ENCODE measurements around the gene FBXL17.

Gene FBXL17

DNA sequence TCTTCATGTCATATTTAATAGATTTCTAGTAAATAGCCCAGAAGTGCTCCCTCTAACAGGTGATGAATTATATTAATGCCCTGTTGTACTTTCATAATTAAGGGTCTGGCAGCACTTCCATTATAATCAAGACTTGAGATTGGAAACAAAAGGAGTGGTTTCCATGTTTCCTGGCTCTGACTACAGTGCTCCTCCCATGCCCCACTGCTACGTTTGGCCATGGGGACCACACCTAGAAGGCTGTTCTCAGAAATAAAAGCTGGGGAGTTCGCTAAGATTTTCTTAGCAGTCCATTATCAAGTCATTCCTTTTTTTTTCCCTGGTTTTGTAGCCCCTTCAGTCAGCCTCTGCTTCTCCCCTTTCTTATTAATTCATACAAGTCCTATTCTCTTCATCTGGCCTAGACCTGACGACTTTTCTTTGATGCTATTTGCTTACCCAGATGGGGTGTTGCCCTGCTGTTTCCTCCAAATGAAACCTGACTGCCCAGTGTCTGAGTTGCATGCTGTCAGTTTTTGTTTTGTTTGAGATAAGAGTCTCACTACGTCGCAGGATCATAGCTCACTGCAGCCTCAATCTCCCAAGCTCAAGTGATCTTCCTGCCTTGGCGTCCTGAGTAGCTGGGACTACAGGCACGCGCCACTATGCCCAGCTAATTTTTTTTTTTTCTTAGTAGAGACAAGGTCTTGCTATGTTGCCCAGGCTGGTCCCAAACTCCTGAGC lies 399.0 kb downstream of the FBXL17 start:
- no peak overlapping the region for H3K27ac Mint-ChIP-seq
- H3K4me1 Mint-ChIP-seq (ENCODE audit: low read depth) = peaks cover 25% of the 10 kb centered on the region

DNA sequence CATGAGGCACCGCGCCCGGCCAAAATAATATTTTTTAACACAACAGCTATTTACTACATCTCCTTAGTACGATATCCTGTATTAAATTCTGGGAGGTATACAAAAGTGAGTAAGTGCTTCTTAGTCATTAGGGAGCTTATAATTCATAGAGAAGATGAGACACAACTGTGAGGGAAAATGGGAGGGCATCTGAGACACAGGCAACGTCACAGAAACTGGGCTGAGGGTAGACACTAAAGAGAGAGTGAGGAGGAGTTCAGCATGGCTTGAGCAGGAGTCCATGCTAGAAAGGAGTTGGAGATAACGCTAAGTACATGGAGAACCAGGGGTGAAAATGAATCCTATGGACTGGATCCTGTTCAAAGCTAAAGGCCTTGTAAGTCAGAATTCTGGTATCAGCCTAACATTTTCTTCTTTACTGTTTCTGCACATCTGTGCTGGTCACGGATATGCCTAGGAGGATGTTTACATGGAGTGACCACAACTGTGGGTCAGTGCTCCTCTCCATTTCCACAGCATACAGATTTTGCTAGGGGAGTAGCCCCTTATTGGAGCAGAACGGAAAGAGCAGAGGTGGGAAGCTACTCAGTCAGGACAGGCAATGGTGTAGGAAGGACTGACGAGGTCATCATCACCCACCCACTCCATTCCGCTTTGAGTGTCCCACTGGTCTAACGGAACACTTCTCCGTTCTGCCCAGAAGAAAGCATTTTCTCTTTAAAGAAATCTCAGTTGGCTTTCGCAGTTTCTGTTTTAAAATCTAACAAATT lies 400.8 kb downstream of the FBXL17 start:
- no peaks in the 10 kb centered on the region for H3K36me3 Mint-ChIP-seq (ENCODE audit: low read depth)
- no peak overlapping the region for H3K4me3 Mint-ChIP-seq
- peak overlapping the region; percentile 46 for H3K27ac Mint-ChIP-seq
- no peaks in the 10 kb centered on the region for H3K9me3 Mint-ChIP-seq
- H3K27me3 Mint-ChIP-seq = no peaks in the 10 kb centered on the region
- peaks cover 30% of the 10 kb centered on the region for H3K4me1 Mint-ChIP-seq (ENCODE audit: low read depth)

More for the DNA sequence above, 399.0 kb downstream of the FBXL17 start:
- Mint-ChIP-seq H3K4me3 (no peak overlapping the region), H3K9me3 (no peaks in the 10 kb centered on the region), H3K36me3 (ENCODE audit: low read depth) (no peaks in the 10 kb centered on the region), H3K27me3 (no peaks in the 10 kb centered on the region)

DNA sequence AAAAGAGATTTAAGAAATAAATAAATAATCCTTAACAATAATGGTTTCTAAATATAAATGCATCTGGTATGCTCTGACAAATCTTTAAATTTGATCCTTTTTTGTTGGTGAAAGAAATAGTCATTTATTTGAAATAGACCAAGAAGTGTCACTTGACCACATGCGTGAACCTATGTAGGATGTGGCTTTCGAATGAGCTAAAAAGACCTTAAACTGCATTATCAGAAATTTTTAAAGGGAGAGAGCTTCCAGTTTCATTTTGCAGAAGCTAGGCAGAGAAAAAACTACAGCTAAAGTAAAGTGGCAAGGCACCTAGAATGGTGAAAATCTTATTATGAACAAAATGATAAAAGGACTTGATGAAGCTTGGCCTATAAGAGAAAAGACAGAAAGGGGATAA lies 402.0 kb downstream of the FBXL17 start:
- Mint-ChIP-seq H3K36me3 (ENCODE audit: low read depth) (no peaks in the 10 kb centered on the region), H3K4me1 (ENCODE audit: low read depth) (peaks cover 26% of the 10 kb centered on the region), H3K9me3 (no peaks in the 10 kb centered on the region), H3K27ac (peak overlapping the region; percentile 24), H3K27me3 (no peaks in the 10 kb centered on the region), H3K4me3 (no peak overlapping the region)

DNA sequence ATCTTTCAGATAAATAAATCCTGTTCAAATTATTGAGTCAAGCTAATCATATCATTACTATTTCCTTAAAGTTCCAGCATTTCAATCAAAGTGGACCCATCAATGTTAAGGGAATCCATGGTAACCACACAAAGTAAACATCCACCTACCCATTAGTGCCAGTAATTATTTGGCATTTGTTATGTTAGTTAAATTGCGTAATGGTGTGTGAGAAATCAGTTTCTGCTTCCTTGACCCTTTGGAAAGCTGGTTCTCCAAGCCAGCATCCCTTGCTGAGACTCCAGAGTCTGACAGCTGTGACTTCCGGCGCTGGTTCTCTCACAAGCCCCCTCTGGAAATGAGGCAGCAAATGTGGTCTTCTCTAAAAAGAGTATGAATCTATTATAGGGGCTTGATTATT lies 402.6 kb downstream of the FBXL17 start:
- Mint-ChIP-seq H3K4me1 (ENCODE audit: low read depth) (peaks cover 26% of the 10 kb centered on the region), H3K9me3 (no peaks in the 10 kb centered on the region), H3K27ac (no peak overlapping the region), H3K36me3 (ENCODE audit: low read depth) (no peaks in the 10 kb centered on the region), H3K4me3 (no peak overlapping the region), H3K27me3 (no peaks in the 10 kb centered on the region)

DNA sequence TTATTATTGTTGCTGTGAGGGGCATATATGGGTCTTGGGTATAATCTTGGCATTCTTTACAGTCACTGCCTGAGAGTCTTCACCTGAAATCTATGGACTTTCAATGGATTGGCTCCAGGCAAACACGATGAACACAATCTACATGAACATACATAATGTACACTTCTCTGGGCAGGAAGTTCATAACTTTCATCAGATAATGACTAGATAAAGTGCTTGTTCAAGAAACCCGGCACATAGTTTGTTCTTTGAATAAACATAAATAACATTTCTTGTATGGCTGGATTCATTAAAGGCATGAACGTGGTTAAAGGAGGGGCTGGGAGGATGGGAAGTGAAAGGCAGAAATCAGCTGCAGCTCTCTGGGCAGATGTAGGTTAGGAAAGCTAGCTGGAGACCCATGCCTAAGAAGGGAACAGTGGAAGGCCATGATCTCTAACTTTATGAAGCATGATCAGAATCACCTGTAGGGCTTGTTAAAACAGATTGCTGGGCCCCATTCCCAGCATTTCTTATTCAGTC lies 404.3 kb downstream of the FBXL17 start:
- no peak overlapping the region for H3K4me3 Mint-ChIP-seq
- H3K9me3 Mint-ChIP-seq = no peaks in the 10 kb centered on the region
- H3K36me3 Mint-ChIP-seq (ENCODE audit: low read depth) = no peaks in the 10 kb centered on the region
- H3K27me3 Mint-ChIP-seq = no peaks in the 10 kb centered on the region
- H3K4me1 Mint-ChIP-seq (ENCODE audit: low read depth) = peaks cover 26% of the 10 kb centered on the region
- no peak overlapping the region for H3K27ac Mint-ChIP-seq

DNA sequence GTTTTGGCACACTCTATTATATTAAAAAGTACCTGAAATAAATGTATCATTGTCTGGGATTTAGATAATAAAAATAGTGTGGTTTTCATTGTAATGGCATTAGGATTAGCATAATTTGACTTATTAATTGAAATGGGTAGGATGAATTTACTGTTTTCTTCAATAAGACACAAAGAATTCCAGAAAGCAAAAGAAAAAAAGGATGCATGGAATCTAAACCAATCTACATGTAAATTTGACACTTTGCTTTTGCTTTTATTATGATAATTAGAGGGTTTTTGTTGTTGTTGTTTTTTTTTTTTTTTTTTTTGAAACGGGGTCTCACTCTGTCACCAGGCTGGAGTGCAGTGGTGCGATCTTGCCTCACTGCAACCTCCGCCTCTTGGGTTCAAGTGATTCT lies 406.3 kb downstream of the FBXL17 start:
- Mint-ChIP-seq H3K9me3 (no peaks in the 10 kb centered on the region), H3K4me1 (ENCODE audit: low read depth) (peaks cover 14% of the 10 kb centered on the region), H3K27ac (no peak overlapping the region), H3K4me3 (no peak overlapping the region), H3K27me3 (no peaks in the 10 kb centered on the region), H3K36me3 (ENCODE audit: low read depth) (peaks cover 8% of the 10 kb centered on the region)

DNA sequence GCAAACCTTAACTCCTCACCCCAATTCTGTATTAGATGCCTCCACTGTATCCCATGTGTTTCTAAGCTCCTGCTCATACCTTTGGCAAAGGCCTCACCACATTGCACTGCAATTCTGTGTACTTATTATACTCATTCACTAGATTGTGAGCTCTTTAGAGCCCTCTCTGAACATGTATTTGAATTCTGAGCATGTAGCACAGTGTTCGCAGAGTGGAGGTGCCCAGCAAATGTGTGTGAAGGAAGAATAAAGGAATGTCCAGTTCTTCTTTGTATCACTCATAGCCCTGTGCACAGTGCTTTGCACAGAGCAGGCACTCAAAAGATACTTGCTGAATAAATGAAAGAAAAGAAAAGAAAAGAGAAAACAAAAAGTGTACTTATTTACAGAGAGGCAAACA lies 410.1 kb downstream of the FBXL17 start:
- no peaks in the 10 kb centered on the region for H3K9me3 Mint-ChIP-seq
- no peaks in the 10 kb centered on the region for H3K4me1 Mint-ChIP-seq (ENCODE audit: low read depth)
- no peak overlapping the region for H3K27ac Mint-ChIP-seq
- no peaks in the 10 kb centered on the region for H3K27me3 Mint-ChIP-seq
- H3K36me3 Mint-ChIP-seq (ENCODE audit: low read depth) = peaks cover 8% of the 10 kb centered on the region
- no peak overlapping the region for H3K4me3 Mint-ChIP-seq

DNA sequence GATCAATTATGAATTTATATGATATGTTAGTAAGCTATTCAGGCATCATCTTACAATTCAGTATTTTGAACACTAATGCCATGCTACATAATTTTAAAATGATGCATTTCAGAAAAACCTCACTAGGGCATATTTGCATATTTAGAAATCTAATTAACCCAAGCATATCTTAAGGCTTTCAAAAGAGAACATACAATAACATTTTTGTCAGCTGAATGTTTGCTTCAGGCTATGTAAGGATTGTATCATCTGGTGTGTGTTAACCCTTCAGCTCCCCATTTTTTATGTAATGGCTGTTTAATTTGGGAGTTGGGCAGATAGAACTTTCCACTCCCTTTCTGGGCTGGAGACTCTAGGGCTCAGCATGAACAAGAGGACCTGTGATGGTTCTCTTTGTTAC lies 412.1 kb downstream of the FBXL17 start:
- Mint-ChIP-seq H3K36me3 (ENCODE audit: low read depth) (peaks cover 8% of the 10 kb centered on the region), H3K27ac (no peak overlapping the region), H3K9me3 (no peaks in the 10 kb centered on the region), H3K4me3 (no peak overlapping the region), H3K4me1 (ENCODE audit: low read depth) (no peaks in the 10 kb centered on the region), H3K27me3 (no peaks in the 10 kb centered on the region)

DNA sequence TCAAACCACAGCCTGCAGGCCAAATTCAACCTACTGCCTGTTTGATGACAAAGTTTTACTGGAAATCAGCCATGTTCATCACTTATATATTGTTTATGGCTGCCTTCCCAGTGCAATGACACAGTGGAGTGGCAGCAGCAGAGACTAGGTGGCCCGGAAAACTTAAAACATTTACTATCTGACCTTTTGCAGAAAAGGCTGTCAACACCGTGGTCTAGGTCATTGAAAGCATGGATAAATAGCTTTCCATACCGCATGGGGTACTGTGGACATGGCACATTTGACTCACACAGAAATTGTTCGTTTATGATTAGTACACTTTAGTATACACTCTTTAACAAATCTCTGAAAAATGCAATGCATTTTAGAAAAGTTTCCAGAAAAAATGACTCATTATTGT lies 412.9 kb downstream of the FBXL17 start:
- Mint-ChIP-seq H3K4me3 (no peak overlapping the region), H3K36me3 (ENCODE audit: low read depth) (peaks cover 8% of the 10 kb centered on the region), H3K27ac (no peak overlapping the region), H3K4me1 (ENCODE audit: low read depth) (no peaks in the 10 kb centered on the region), H3K27me3 (no peaks in the 10 kb centered on the region), H3K9me3 (no peaks in the 10 kb centered on the region)

DNA sequence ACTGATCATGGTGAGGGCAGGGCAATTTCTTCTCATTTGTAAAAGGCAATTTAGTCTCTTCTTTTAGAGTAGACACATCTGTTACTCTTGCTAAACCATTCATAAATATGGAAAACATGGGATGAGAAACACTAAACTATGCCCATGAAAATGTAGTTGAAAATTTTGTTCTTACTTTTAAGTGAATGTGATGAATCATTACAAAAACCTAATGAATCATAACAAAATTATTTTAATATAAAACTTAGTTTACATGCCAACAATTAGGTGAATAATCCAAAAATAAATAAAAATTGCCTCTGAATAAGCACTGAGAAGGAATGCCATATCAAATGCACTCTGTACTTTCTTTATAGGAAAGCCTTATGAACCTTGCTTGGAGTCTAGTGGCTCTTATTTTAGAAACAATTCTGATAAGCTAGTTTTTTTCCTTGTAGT lies 413.5 kb downstream of the FBXL17 start:
- no peak overlapping the region for H3K4me3 Mint-ChIP-seq
- peaks cover 8% of the 10 kb centered on the region for H3K36me3 Mint-ChIP-seq (ENCODE audit: low read depth)
- H3K4me1 Mint-ChIP-seq (ENCODE audit: low read depth) = no peaks in the 10 kb centered on the region
- no peaks in the 10 kb centered on the region for H3K27me3 Mint-ChIP-seq
- no peaks in the 10 kb centered on the region for H3K9me3 Mint-ChIP-seq
- no peak overlapping the region for H3K27ac Mint-ChIP-seq

DNA sequence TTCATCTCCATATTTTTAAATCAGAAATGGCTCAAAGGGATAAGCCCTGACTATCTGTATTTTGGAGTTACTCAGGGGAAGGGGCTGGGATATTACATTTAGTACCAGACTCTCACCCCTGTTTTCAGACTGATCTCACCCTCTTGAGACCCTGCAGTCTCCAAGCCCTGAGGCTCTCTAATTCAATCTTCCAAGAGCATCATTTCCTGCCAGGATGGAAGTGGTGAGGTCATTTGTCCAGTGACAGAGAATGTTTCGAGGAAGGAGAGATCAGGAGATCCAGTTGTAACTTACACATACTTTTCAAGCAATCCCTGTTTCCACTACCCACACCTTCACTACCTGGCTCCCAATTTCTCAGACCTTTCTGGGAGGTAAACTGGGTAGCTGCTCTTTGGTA lies 415.7 kb downstream of the FBXL17 start:
- Mint-ChIP-seq H3K27ac (no peak overlapping the region), H3K4me3 (no peak overlapping the region), H3K4me1 (ENCODE audit: low read depth) (no peaks in the 10 kb centered on the region), H3K9me3 (no peaks in the 10 kb centered on the region), H3K27me3 (no peaks in the 10 kb centered on the region), H3K36me3 (ENCODE audit: low read depth) (peaks cover 6% of the 10 kb centered on the region)

DNA sequence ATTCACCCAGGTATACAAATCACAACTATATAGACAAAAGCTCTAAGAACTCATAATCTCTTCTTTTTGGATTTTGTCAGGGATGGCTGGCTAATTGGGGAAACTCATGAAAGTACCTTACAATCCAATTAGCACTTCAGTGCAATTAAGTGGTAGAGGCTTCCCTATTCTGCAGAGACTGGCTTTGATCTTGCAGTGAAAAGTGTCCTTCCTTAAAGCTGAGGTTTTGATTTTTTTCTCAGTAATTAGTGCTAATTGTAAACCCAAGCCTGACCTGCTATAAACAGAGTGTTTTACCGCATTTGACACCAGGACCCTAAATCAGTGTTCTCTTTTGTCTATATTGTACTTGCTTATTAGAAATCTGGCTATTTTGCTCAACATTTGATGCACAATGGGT lies 417.2 kb downstream of the FBXL17 start:
- H3K9me3 Mint-ChIP-seq = no peaks in the 10 kb centered on the region
- H3K27me3 Mint-ChIP-seq = no peaks in the 10 kb centered on the region
- H3K4me3 Mint-ChIP-seq = no peak overlapping the region
- H3K27ac Mint-ChIP-seq = no peak overlapping the region
- H3K36me3 Mint-ChIP-seq (ENCODE audit: low read depth) = no peaks in the 10 kb centered on the region
- no peaks in the 10 kb centered on the region for H3K4me1 Mint-ChIP-seq (ENCODE audit: low read depth)

DNA sequence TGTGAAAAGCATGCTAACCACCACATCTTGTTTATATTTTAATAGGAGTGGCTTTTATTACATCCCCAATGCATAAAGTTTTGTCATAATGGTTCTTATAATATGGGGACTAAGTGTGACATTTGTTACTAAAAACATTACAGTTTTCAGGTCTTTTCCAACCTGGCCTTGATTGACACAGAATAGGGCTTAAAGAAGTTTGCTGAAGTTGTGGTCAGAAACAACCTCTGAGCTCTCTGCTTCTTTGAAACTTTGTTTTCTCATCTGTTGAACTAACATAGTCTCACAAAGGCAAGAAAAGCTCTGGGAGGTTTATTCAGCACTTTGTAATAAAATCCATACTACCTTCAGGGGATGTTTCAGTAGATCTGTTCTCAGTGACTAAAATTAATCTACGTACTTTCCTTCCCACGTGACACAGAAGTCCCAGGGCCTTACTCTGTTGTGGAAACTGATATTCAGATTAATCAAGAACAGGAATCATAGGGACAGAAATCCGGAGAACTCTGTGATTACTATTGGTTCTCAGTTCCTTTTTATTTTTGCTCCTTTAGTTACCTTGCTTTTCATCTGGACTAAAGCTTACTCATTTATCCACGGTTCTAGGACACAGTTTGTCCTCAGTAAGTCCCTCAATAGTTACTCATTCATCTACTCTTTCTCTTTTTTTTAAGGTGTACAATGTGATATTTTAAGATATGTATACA lies 422.2 kb downstream of the FBXL17 start:
- Mint-ChIP-seq H3K27me3 (no peaks in the 10 kb centered on the region), H3K4me3 (no peak overlapping the region), H3K27ac (peak overlapping the region; percentile 13), H3K36me3 (ENCODE audit: low read depth) (no peaks in the 10 kb centered on the region), H3K9me3 (no peaks in the 10 kb centered on the region), H3K4me1 (ENCODE audit: low read depth) (peaks cover 9% of the 10 kb centered on the region)

DNA sequence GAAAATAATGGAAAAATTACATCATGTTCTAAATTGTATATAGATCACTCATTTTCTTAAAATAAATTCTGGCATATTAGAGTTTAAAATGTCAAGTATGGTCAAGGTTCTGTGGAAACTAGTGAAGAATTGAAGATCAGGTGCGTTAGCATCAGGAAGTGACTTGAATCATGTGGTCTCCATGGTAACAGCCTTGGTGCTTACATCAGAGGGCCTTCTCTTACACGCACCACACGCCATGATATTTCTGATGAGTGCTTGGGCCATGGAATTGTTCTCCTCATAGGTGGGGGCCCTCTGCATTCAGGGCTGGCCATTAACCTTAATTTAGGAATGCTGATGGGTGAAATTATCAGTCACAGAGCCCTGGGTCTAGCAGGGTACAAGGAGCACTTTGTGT lies 423.0 kb downstream of the FBXL17 start:
- Mint-ChIP-seq H3K4me1 (ENCODE audit: low read depth) (peaks cover 9% of the 10 kb centered on the region), H3K9me3 (no peaks in the 10 kb centered on the region), H3K27me3 (no peaks in the 10 kb centered on the region), H3K27ac (peak overlapping the region; percentile 66), H3K36me3 (ENCODE audit: low read depth) (no peaks in the 10 kb centered on the region), H3K4me3 (no peak overlapping the region)

DNA sequence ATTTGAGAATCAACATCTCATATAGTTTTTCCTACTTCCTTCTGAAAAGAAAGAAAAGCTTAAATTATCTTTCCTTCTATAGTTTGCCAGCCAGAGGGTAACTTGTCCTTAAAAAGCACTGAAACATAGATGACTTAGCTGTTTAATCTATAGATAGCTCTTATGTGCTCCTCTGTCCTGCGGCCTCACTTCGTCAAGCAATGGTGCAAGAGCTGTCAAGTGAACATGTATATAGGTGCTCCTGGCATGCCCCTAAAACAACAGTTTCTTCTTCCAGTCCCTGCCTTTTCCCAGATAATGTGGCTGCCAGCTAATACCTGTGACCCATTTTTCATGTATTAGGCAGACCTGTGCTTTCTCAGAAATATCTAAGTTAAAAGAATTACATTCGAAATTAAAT lies 423.5 kb downstream of the FBXL17 start:
- Mint-ChIP-seq H3K27ac (no peak overlapping the region), H3K4me3 (no peak overlapping the region), H3K36me3 (ENCODE audit: low read depth) (no peaks in the 10 kb centered on the region), H3K4me1 (ENCODE audit: low read depth) (peaks cover 9% of the 10 kb centered on the region), H3K27me3 (no peaks in the 10 kb centered on the region), H3K9me3 (no peaks in the 10 kb centered on the region)

Measured in stimulated activated naive CD8-positive, alpha-beta T cell treated with anti-CD3 and anti-CD28 coated beads, Interleukin-15, Interleukin-2, amounts not matched to agents 100 ng/mL and 50 ng/mL, for 24 hours (primary cell).